Activated T-cell treated with anti-CD3 and anti-CD28 coated beads, Interleukin-2, amount 50 U/mL, for 72 hours (primary cell): ENCODE data around the gene ARL15. TPM values are rescaled to one million over a fixed set of nuclear protein-coding genes. Genes with fewer than 3 reads are reported as not detected.

Experiments
- ATAC-seq, 2 donors: fragments of 150-1000 bp; cut with Tn5 transposase; replicated peaks in 1 of 2; 2 replicates each; pipeline ENCODE4 v1.10.0; 2021; ENCODE audit warnings: moderate library complexity in 2 of 2, mild to moderate bottlenecking in 1 of 2
- DNase-seq, 2 donors: peaks; one replicate each; pipeline ENCODE4 v3.0.0; 2021 to 2022; ENCODE audit warnings: mixed read lengths in 1 of 2
- H3K27ac Mint-ChIP-seq: one replicate; pipeline ENCODE4 v1.8.0; 2022; ENCODE audit warnings: mild to moderate bottlenecking, moderate library complexity, mixed read lengths
- H3K27me3 Mint-ChIP-seq: one replicate; pipeline ENCODE4 v1.8.0; 2022; ENCODE audit warnings: low read depth, mixed read lengths
- H3K36me3 Mint-ChIP-seq, 2 donors: one replicate each; pipeline ENCODE4 v1.8.0; 2022; ENCODE audit warnings: mixed read lengths in 2 of 2, mild to moderate bottlenecking in 1 of 2; ENCODE audit not compliant: insufficient read depth in 2 of 2
- H3K4me1 Mint-ChIP-seq: one replicate; pipeline ENCODE4 v1.8.0; 2022; ENCODE audit warnings: low read depth, mixed read lengths
- H3K4me3 Mint-ChIP-seq, 2 donors: one replicate each; pipeline ENCODE4 v1.8.0; 2022; ENCODE audit warnings: mild to moderate bottlenecking in 2 of 2, mixed read lengths in 2 of 2, moderate library complexity in 2 of 2
- H3K9me3 Mint-ChIP-seq, 2 donors: one replicate each; pipeline ENCODE4 v1.8.0; 2022; ENCODE audit warnings: mixed read lengths in 2 of 2
- total RNA-seq, 2 donors: library from RNA; stranded (reverse); gene quantifications; one replicate each; pipeline ENCODE4 v1.2.3, GENCODE V29; 2022

Gene ARL15
- total RNA-seq, 2 donors from 2014 or later: 7.8 to 8.3 TPM

GRCh38 chr5:54159893-54160195 lies 150.5 kb downstream of the ARL15 start:
- H3K9me3 Mint-ChIP-seq: peaks cover 0 to 2% of the 10 kb centered on the region in 2 donors
- H3K27ac Mint-ChIP-seq: no peak overlapping the region
- H3K4me1 Mint-ChIP-seq: no peaks in the 10 kb centered on the region
- H3K27me3 Mint-ChIP-seq: no peaks in the 10 kb centered on the region
- DNase-seq (no peak), ATAC-seq (no peak)
- H3K36me3 Mint-ChIP-seq: peaks cover 0 to 6% of the 10 kb centered on the region in 2 donors
- H3K4me3 Mint-ChIP-seq: no peak overlapping the region

- no peaks in the 10 kb centered on the region for H3K4me1 Mint-ChIP-seq
- ATAC-seq (no peak), DNase-seq (no peak)
- no peak overlapping the region for H3K4me3 Mint-ChIP-seq
- no peaks in the 10 kb centered on the region for H3K27me3 Mint-ChIP-seq
- no peak overlapping the region for H3K27ac Mint-ChIP-seq
- peaks cover 0 to 1% of the 10 kb centered on the region in 2 donors for H3K9me3 Mint-ChIP-seq
- peaks cover 0 to 4% of the 10 kb centered on the region in 2 donors for H3K36me3 Mint-ChIP-seq
Observed at GRCh38 chr5:54159153-54159892, 151.1 kb downstream of the ARL15 start.

GRCh38 chr5:54156577-54156976 lies 153.8 kb downstream of the ARL15 start:
- DNase-seq (no peak), ATAC-seq (no peak)
- H3K4me3 Mint-ChIP-seq: no peak overlapping the region
- no peaks in the 10 kb centered on the region for H3K27me3 Mint-ChIP-seq
- H3K36me3 Mint-ChIP-seq: no peaks in the 10 kb centered on the region
- H3K9me3 Mint-ChIP-seq: no peaks in the 10 kb centered on the region
- H3K27ac Mint-ChIP-seq: no peak overlapping the region
- H3K4me1 Mint-ChIP-seq: no peaks in the 10 kb centered on the region

DNA sequence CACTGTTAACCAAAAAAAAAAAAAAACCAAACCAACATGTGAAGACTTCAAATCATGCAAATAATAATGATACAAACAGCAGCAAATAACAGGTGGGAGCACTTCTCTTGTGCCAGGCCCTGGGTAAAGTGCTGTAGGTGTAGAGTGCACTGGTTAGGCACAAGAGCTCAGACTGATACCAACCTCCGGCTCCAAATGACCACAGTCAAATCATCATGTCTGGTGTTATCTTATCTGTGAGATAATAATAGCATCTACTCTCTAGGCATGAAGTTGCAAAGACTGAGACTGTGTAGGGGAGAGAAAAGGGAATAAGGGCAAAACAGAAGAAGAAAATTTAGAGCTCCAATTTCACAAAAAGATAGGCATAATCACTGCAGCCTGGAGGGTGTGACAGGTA lies 159.5 kb downstream of the ARL15 start:
- Mint-ChIP-seq H3K27me3 (no peaks in the 10 kb centered on the region), H3K4me1 (peaks cover 7% of the 10 kb centered on the region), H3K36me3 (no peaks in the 10 kb centered on the region), H3K9me3 (no peaks in the 10 kb centered on the region), H3K4me3 (no peak overlapping the region), H3K27ac (no peak overlapping the region)
- DNase-seq (no peak), ATAC-seq (no peak)

GRCh38 chr5:54148858-54149257 lies 161.5 kb downstream of the ARL15 start:
- Mint-ChIP-seq H3K4me3 (no peak overlapping the region), H3K27ac (no peak overlapping the region), H3K27me3 (no peaks in the 10 kb centered on the region), H3K4me1 (peaks cover 7% of the 10 kb centered on the region), H3K36me3 (no peaks in the 10 kb centered on the region), H3K9me3 (no peaks in the 10 kb centered on the region)
- no peak for ATAC-seq
- DNase-seq: no peak

DNA sequence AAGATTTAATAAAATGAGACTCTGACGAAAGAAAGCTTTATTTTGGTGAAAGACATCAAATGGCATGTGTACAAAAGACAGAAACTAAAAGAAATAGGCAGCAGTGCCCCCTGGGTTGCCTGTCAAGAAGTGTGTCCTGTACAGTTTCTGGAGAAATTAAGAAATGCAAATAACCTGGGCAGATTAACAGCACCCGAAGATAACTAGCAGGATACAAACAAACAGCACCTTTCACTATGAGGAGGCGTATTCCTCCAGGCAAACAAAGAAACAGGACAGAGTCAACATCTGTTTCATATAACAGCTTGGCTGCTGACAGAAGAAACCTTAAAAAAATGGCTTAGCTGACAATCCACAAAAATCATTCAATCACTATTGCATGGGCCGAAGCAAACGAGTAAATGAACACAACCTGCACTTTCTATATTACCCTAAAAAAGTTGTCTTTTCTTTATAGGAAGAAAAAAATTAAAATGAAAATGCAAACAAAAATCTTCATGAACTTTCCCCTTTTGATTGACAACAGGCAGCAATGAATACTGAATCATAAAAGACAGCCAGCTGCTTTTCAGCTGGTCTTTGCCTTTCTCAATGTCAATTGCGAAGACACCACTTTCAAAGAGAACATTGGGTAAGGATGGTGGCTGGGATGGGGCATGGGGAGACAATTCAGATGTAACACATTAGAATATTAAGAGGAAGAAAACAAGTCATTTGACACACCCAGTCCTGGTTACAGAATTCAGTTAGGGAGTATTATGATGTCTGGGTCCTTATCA lies 162.1 kb downstream of the ARL15 start:
- no peak for DNase-seq
- no peak overlapping the region for H3K4me3 Mint-ChIP-seq
- H3K4me1 Mint-ChIP-seq: peaks cover 7% of the 10 kb centered on the region
- no peaks in the 10 kb centered on the region for H3K9me3 Mint-ChIP-seq
- no peak overlapping the region for H3K27ac Mint-ChIP-seq
- no peak for ATAC-seq
- H3K36me3 Mint-ChIP-seq: no peaks in the 10 kb centered on the region
- H3K27me3 Mint-ChIP-seq: no peaks in the 10 kb centered on the region

DNA sequence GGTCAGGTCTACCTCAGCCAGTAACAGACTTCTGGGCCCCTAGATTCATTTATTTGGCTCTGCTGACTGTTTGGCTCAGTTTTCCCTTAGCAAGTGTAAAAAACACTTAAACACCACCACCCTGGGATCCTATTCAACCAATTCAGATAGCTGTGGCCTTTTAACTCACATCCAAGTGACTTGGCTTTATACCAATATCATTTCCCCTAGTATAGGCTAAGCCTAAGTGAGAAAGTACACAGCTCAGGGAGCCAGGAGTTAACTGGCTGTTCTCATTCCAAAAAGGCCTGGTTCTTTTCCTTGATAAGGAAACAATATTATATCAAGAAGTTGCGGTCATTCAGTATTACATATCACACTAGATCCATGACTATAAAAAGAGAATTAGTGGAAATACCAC lies 163.5 kb downstream of the ARL15 start:
- no peaks in the 10 kb centered on the region for H3K27me3 Mint-ChIP-seq
- H3K9me3 Mint-ChIP-seq: peaks cover 0 to 1% of the 10 kb centered on the region in 2 donors
- H3K4me3 Mint-ChIP-seq: no peak overlapping the region
- no peak for DNase-seq
- peaks cover 7% of the 10 kb centered on the region for H3K4me1 Mint-ChIP-seq
- no peaks in the 10 kb centered on the region for H3K36me3 Mint-ChIP-seq
- no peak overlapping the region for H3K27ac Mint-ChIP-seq
- no peak for ATAC-seq

- no peaks in the 10 kb centered on the region for H3K36me3 Mint-ChIP-seq
- ATAC-seq: no peak
- H3K4me3 Mint-ChIP-seq: no peak overlapping the region
- no peak for DNase-seq
- no peak overlapping the region for H3K27ac Mint-ChIP-seq
- no peaks in the 10 kb centered on the region for H3K27me3 Mint-ChIP-seq
- peaks cover 7% of the 10 kb centered on the region for H3K4me1 Mint-ChIP-seq
- H3K9me3 Mint-ChIP-seq: peaks cover 0 to 1% of the 10 kb centered on the region in 2 donors
Observed at GRCh38 chr5:54146390-54146789, 164.0 kb downstream of the ARL15 start.

DNA sequence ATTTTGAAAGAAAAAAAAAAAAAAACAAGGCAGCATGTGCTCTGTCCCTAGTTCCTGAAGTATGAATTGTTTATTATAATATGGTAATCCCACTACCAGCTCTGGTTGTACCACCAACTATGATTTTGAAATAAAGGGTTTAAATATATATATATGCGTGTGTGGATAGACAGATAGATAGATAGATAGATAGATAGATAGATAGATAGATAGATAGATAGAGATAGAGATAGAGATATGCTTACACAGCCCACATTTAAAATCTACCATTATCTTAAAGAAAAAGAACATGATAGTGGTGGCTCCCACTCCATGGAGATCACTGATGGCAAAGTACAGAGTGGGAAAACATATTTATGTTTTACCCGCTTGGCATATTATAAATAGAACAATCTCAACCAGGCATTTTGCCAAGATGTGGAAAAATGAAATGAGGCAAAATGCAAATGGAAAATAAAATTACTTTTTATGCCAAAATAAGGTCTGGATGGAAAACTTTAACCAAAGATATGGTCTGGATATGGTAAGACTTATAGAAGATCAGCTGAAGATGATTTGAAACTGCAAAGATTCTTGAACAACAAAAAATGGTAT lies 170.0 kb downstream of the ARL15 start:
- no peaks in the 10 kb centered on the region for H3K27me3 Mint-ChIP-seq
- no peak for ATAC-seq
- H3K4me1 Mint-ChIP-seq: no peaks in the 10 kb centered on the region
- peaks cover 0 to 1% of the 10 kb centered on the region in 2 donors for H3K9me3 Mint-ChIP-seq
- no peak overlapping the region for H3K27ac Mint-ChIP-seq
- DNase-seq: no peak
- no peak overlapping the region for H3K4me3 Mint-ChIP-seq
- H3K36me3 Mint-ChIP-seq: no peaks in the 10 kb centered on the region

- ATAC-seq (no peak), DNase-seq (no peak)
- Mint-ChIP-seq H3K27ac (no peak overlapping the region), H3K9me3 (peaks cover 0 to 2% of the 10 kb centered on the region in 2 donors), H3K4me3 (no peak overlapping the region), H3K36me3 (peaks cover 0 to 2% of the 10 kb centered on the region in 2 donors), H3K4me1 (no peaks in the 10 kb centered on the region), H3K27me3 (no peaks in the 10 kb centered on the region)
Observed at GRCh38 chr5:54136516-54137440, 173.6 kb downstream of the ARL15 start.

DNA sequence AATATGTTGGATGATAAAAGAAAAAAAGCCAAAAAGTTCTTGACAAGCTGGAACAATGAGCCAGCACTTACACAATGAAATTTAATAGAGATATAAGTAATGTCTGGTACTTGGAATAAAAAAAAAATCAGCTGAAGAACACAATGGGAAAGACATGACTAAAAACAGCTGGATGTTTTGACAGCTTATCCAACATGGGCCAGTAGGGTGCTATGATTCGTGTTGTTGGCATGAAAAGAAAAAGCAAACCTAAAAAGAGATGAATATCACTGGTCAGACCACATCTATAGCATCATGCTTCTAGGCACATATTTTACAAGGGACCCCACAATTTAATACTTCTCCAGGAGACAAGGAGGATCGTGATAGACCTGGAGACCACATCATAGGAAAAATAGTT lies 175.3 kb downstream of the ARL15 start:
- DNase-seq (no peak), ATAC-seq (no peak)
- no peaks in the 10 kb centered on the region for H3K4me1 Mint-ChIP-seq
- H3K27me3 Mint-ChIP-seq: no peaks in the 10 kb centered on the region
- H3K9me3 Mint-ChIP-seq: peaks cover 0 to 2% of the 10 kb centered on the region in 2 donors
- H3K4me3 Mint-ChIP-seq: no peak overlapping the region
- H3K36me3 Mint-ChIP-seq: peaks cover 0 to 2% of the 10 kb centered on the region in 2 donors
- no peak overlapping the region for H3K27ac Mint-ChIP-seq

GRCh38 chr5:54133917-54134316 lies 176.5 kb downstream of the ARL15 start:
- Mint-ChIP-seq H3K36me3 (peaks cover 2 to 4% of the 10 kb centered on the region in 2 donors), H3K27me3 (no peaks in the 10 kb centered on the region), H3K4me1 (no peaks in the 10 kb centered on the region), H3K27ac (no peak overlapping the region), H3K9me3 (peaks cover 0 to 2% of the 10 kb centered on the region in 2 donors), H3K4me3 (no peak overlapping the region)
- no peak for DNase-seq
- ATAC-seq: no peak

- Mint-ChIP-seq H3K4me1 (no peaks in the 10 kb centered on the region), H3K9me3 (no peaks in the 10 kb centered on the region), H3K27ac (no peak overlapping the region), H3K36me3 (no peaks in the 10 kb centered on the region), H3K27me3 (no peaks in the 10 kb centered on the region), H3K4me3 (no peak overlapping the region)
- ATAC-seq: no peak
- no peak for DNase-seq
Observed at GRCh38 chr5:54120473-54120872, 189.9 kb downstream of the ARL15 start.
